Testis (tissue), 2 donors: ENCODE measurements around the gene GABRG2.

Experiments used
- CTCF ChIP-seq, 3 experiments: fragments of 450-650 bp in 2 of 3; fragments of 200-600 bp in 1 of 3; sonication (generic) in 1 of 3; IDR thresholded peaks; one replicate each; pipeline ENCODE4 v1.5.1; 2016 to 2019; ENCODE audit warnings: antibody characterized with exemption in 3 of 3, mild to moderate bottlenecking in 2 of 3, moderate library complexity in 1 of 3
- POLR2A ChIP-seq: fragments of 450-650 bp; IDR thresholded peaks from one replicate; pipeline ENCODE4 v1.6.1; 2017; ENCODE audit warnings: antibody characterized with exemption, mild to moderate bottlenecking, moderate library complexity

DNA sequence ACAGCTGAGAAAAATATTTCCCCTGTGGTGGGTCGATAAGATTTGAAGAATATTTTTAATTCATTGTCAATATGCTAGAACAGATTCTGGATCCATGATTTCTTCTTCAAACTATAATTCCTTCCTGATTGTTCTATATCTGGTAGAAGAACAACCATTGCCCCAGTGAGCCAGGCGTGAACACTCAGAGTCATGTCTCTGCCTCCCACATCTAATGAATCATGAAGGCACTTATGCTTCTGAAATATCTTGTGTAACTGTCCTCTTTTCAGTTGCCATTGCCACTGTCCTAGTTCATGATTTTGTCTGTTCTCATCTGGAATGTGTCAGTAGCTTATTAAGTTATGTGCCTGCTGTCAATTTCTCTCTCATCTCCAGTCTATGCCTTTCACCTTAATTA, 40.0 kb downstream of the GABRG2 start:
- TF ChIP-seq POLR2A (no peak), CTCF (IDR thresholded peaks at IDR 0.05) (no peak)
